NCI-H345 (cell line): ENCODE data around the gene CHRM5.

ENCODE experiments used
- DNase-seq: peaks from one replicate; lab custom pipeline; 2025; lab: John Stamatoyannopoulos, UW

Gene CHRM5

GRCh38 chr15:34101366-34102174, 133.3 kb downstream of the CHRM5 start, which contains the start of the genes EMC7 and PGBD4:
EMC7 (minus strand) TSS chr15:34101862; CDS start chr15:34101839, 23 bp downstream.
PGBD4 (plus strand) TSS chr15:34102083; CDS start chr15:34102532, 449 bp downstream.
- DNase-seq, result peak; percentile 95

GRCh38 chr15:34102175-34102925, 134.1 kb downstream of the CHRM5 start:
- DNase-seq, result no peak

- no peak for DNase-seq
Observed at GRCh38 chr15:34106423-34106822, 138.1 kb downstream of the CHRM5 start.

- DNase-seq, result no peak
Observed at GRCh38 chr15:34107315-34107714, 139.0 kb downstream of the CHRM5 start.

GRCh38 chr15:34109797-34110663, 141.7 kb downstream of the CHRM5 start:
- no peak for DNase-seq

GRCh38 chr15:34111488-34111887, 143.2 kb downstream of the CHRM5 start:
- DNase-seq, result no peak

- DNase-seq, result no peak
Observed at GRCh38 chr15:34114215-34114614, 145.9 kb downstream of the CHRM5 start.

GRCh38 chr15:34114739-34115138, 146.4 kb downstream of the CHRM5 start:
- DNase-seq, result no peak

- DNase-seq, result no peak
Observed at GRCh38 chr15:34116620-34117019, 148.3 kb downstream of the CHRM5 start.
